ENCODE measurements around the gene CBLN3. TPM values are rescaled to one million over a fixed set of nuclear protein-coding genes. Genes with fewer than 3 reads are reported as not detected.

CBLN3 gene
- total and polyA plus RNA-seq, 4 donors = 1.7 to 4.9 (median 2.0) TPM

- Histone ChIP-seq H3K27ac (ENCODE audit: low read depth in 1 of 2, low read length in 1 of 2) (no peak overlapping the region), H3K4me3 (no peak overlapping the region), H3K27me3 (ENCODE audit: control insufficient read depth in 3 of 3, insufficient read depth in 3 of 3, low read length in 2 of 3) (no peaks in the 10 kb centered on the region), H3K9me3 (ENCODE audit: control insufficient read depth in 4 of 4, insufficient read depth in 3 of 4, low read length in 3 of 4) (no peaks in the 10 kb centered on the region), H3K4me1 (ENCODE audit: control insufficient read depth in 5 of 5, insufficient read depth in 5 of 5, low read length in 5 of 5) (peaks cover 0 to 49% (median 17%) of the 10 kb centered on the region in 5 donors), H3K36me3 (ENCODE audit: control insufficient read depth in 4 of 4, insufficient read depth in 4 of 4, low read length in 4 of 4) (peaks cover 0 to 62% (median 29%) of the 10 kb centered on the region in 4 donors), H3K9ac (ENCODE audit: insufficient read depth in 1 of 2, low read length in 2 of 2) (no peak overlapping the region)
- no peak for TF ChIP-seq CTCF (IDR thresholded peaks at IDR 0.05; ENCODE audit: control extremely low read depth, extremely low read depth)
- DNase-seq (no peak), ATAC-seq (ENCODE audit: insufficient read depth, low FRiP score) (no peak)
- WGBS, 2 donors = 93 to 95% methylated on average over 18 of the region's 18 CpGs
Measured at GRCh38 chr14:24407608-24408325, 21.7 kb downstream of the CBLN3 start.

- Histone ChIP-seq H3K27ac (ENCODE audit: low read depth in 1 of 2, low read length in 1 of 2) (no peak overlapping the region), H3K36me3 (ENCODE audit: control insufficient read depth in 4 of 4, insufficient read depth in 4 of 4, low read length in 4 of 4) (peaks cover 0 to 57% (median 26%) of the 10 kb centered on the region in 4 donors), H3K4me3 (no peak overlapping the region), H3K9ac (ENCODE audit: insufficient read depth in 1 of 2, low read length in 2 of 2) (no peak overlapping the region), H3K9me3 (ENCODE audit: control insufficient read depth in 4 of 4, insufficient read depth in 3 of 4, low read length in 3 of 4) (peaks cover 0 to 2% (median 0%) of the 10 kb centered on the region in 4 donors), H3K27me3 (ENCODE audit: control insufficient read depth in 3 of 3, insufficient read depth in 3 of 3, low read length in 2 of 3) (no peaks in the 10 kb centered on the region), H3K4me1 (ENCODE audit: control insufficient read depth in 5 of 5, insufficient read depth in 5 of 5, low read length in 5 of 5) (peaks cover 0 to 63% (median 25%) of the 10 kb centered on the region in 5 donors)
- 93 to 96% methylated on average over 6 of the region's 6 CpGs for WGBS, 2 donors
- TF ChIP-seq CTCF (IDR thresholded peaks at IDR 0.05; ENCODE audit: control extremely low read depth, extremely low read depth) = no peak
- DNase-seq = no peak
- ATAC-seq (ENCODE audit: insufficient read depth, low FRiP score) = no peak
Measured at GRCh38 chr14:24406416-24406815, 23.1 kb downstream of the CBLN3 start.

GRCh38 chr14:24404814-24405213 is 24.7 kb downstream of the CBLN3 start:
- H3K4me3 ChIP-seq = no peak overlapping the region
- H3K27ac ChIP-seq (ENCODE audit: low read depth in 1 of 2, low read length in 1 of 2) = no peak overlapping the region
- H3K9me3 ChIP-seq (ENCODE audit: control insufficient read depth in 4 of 4, insufficient read depth in 3 of 4, low read length in 3 of 4) = peaks cover 0 to 2% (median 0%) of the 10 kb centered on the region in 4 donors
- 72 to 74% methylated on average over 4 of the region's 4 CpGs for WGBS, 2 donors
- TF ChIP-seq CTCF (IDR thresholded peaks at IDR 0.05; ENCODE audit: control extremely low read depth, extremely low read depth) = no peak
- H3K9ac ChIP-seq (ENCODE audit: insufficient read depth in 1 of 2, low read length in 2 of 2) = peak overlapping the region in 1 of 2 donors; percentile 8
- no peaks in the 10 kb centered on the region for H3K27me3 ChIP-seq (ENCODE audit: control insufficient read depth in 3 of 3, insufficient read depth in 3 of 3, low read length in 2 of 3)
- DNase-seq (no peak), ATAC-seq (ENCODE audit: insufficient read depth, low FRiP score) (no peak)
- peaks cover 5 to 75% (median 33%) of the 10 kb centered on the region in 5 donors for H3K4me1 ChIP-seq (ENCODE audit: control insufficient read depth in 5 of 5, insufficient read depth in 5 of 5, low read length in 5 of 5)
- H3K36me3 ChIP-seq (ENCODE audit: control insufficient read depth in 4 of 4, insufficient read depth in 4 of 4, low read length in 4 of 4) = peaks cover 0 to 44% (median 16%) of the 10 kb centered on the region in 4 donors
